GM19035 (cell line): ENCODE results near the gene TK1.
A peak's percentile ranks its signal among the peaks of the same experiment; 100 is the strongest.
"Not testable (repeated sequence)": the region's sequence is repeated elsewhere in the genome, so short reads cannot be mapped to it uniquely, and the experiment has no call there.

ENCODE experiments used
- ATAC-seq: cut with Tn5 transposase; IDR thresholded peaks from one replicate; pipeline ENCODE4 v1.9.1; 2021; ENCODE audit not compliant: unreplicated experiment

Gene TK1

GRCh38 chr17:78154903-78155811 lies 31.7 kb downstream of the TK1 start:
- ATAC-seq, result peak; percentile 67

GRCh38 chr17:78151514-78152008 lies 35.3 kb downstream of the TK1 start:
- no peak for ATAC-seq

GRCh38 chr17:78148286-78149016 lies 38.4 kb downstream of the TK1 start:
- ATAC-seq, result no peak

GRCh38 chr17:78147315-78147998 lies 39.4 kb downstream of the TK1 start:
- peak; percentile 51 for ATAC-seq

DNA sequence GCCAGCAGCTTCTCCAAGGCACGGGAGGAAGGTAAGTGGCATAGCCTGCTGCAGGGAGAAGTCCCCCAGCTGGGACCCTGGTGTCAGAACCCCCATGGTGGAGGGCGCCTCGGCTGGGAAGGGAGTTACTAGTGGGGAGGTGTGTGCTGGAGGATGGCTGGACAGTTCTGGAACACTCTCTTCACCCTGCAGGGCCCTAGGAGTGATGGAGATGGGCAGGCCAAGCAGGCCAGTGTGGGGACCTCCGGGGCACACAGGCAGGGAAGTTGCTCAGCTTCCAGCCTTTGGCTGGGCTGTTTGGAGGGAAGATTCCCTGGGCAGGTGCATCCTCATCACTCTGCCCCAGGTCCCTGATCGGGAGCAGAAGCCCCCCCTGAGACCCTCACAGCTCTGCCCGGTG lies 40.0 kb downstream of the TK1 start:
- ATAC-seq, result no peak

DNA sequence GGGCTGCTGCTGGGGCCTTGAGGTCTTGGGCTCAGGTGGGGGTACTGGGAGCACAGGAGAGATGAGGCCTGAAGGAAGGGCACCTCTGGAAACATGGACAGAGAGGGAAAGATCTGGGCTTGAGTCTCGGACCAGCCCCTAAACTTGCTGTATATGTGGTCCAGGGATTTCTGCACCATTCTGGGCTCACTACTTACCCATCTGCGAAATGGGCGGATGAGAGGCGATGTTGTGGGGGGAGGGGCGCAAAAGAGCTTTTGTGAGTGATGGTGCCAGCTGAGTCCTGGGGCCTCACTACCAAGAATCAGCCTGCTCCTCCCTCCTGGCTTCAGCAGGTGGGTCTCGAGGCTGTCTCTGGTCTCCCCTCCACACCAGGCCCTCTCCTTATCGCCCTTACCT lies 40.4 kb downstream of the TK1 start:
- ATAC-seq, result no peak

GRCh38 chr17:78144736-78145641 lies 41.9 kb downstream of the TK1 start:
- no peak for ATAC-seq

DNA sequence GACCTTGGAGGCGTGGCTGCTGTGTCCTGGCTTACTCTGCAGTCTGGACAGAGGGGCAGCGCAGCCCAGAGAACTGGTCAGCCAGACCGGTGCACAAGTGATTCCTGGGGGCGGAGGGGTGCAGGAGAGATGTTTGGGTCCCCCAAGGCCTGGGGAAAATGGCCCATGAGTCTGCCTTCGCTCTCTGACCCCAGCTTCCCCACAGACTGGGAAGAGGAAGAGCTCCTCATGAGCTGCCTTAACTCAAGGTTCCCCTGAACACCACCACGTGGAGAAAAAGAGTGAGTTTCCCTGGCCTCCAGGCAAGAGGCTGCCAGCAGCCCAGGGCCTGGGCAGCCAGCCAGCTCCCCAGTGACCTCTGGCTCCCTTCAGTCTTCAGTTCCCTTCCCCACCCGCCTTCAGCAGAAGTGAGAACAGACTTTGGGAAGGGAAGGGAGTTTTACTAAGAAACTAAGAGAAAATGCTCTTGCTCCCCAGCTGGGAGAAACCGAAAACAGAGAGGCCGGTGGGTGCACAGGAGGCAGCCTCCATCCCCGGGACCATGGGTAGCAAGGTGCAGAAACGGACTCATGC lies 42.6 kb downstream of the TK1 start:
- ATAC-seq, result no peak

- no peak for ATAC-seq
These were observed 43.4 kb downstream of the TK1 start for GRCh38 chr17:78143214-78144146.

GRCh38 chr17:78142119-78142861 lies 44.6 kb downstream of the TK1 start:
- no peak for ATAC-seq

GRCh38 chr17:78141437-78142118 lies 45.3 kb downstream of the TK1 start:
- ATAC-seq, result no peak

- ATAC-seq, result peak; percentile 81
These were observed 46.4 kb downstream of the TK1 start for GRCh38 chr17:78140169-78141051.

DNA sequence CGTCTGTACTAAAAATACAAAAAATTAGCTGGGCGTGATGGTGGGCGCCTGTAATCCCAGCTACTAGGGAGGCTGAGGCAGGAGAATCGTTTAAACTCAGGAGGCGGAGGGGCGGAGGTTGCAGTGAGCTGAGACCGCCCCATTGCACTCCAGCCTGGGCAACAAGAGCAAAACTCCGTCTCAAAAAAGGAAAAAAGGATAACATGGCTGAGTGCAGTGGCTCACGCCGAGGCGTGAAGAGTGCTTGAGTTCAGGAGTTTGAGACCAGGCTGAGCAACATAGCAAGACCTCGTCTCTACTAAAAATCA lies 47.0 kb downstream of the TK1 start:
- not testable (repeated sequence) for ATAC-seq

DNA sequence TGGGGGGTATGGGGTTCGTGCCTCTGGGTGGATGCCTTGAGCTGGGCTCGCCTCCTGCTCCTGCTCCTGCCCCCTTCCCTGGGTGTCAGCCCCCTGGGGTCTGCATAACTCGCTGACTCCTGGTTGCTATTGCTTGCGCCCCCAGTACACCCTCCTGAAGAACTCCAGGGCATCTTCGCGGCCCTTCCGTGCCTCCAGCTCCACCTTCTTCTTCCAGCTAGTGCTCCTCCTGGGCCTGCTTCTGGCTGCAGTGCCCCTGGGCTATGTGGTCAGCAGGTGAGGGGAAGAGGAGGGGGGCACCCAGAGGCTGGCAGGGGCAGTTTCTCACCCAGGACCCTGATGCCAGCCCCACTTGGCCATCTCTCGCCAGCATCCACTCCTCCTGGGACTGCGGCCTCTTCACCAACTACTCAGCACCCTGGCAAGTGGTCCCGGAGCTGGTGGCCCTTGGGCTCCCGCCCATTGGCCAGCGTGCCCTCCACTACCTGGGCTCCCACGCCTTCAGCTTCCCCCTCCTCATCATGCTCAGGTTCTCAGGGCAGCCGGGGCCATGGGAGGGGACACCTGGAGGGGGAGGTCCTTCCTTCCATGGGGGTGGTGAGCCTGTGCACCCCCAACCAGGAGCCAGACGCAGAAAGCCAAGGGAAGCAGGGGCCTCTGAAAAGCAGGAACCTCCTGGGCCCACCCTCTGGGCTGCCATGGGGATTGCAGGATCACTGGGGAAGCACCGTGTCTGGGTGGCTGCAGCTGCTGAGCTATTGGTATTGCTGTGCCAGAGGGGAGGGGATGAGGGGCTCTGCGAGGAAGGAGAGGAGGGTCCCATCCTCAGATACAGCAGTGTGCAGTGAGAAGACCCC lies 48.4 kb downstream of the TK1 start:
- ATAC-seq, result no peak

DNA sequence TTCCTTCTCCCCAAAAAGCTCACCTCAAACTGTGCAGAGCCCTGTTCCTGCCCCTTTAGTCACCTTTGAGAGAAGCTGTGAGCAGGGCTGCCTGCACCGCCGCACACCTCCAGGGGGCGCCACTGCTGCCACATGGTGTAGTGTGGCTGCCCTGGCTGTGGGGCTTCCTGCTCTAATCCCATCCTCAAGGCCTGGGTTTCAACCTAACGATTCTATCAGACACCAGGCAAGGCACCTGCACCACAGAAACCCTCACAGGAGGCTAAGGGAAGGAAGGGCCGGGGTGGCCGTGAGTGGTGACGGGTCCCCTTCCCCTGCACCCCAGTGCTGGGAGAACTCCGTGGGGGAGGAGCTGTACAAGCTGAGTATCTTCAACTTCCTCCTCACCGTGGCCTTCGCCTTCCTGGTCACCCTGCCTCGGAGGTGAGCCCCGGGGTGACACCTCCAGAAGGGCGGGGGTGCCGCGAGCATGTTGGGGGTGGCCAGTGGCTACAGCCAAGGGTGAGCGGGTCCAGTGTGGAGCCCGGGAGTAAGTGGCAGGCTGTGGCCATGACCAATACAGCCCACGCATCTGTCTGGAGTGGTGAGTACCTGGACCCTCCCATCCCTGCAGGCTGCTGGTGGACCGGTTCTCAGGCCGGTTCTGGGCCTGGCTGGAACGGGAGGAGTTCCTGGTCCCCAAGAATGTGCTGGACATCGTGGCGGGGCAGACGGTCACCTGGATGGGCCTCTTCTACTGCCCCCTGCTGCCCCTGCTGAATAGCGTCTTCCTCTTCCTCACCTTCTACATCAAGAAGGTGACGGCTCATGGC lies 49.3 kb downstream of the TK1 start:
- ATAC-seq, result no peak
